Stimulated activated CD8-positive, alpha-beta memory T cell treated with anti-CD3 and anti-CD28 coated beads, Interleukin-4, amount 100 ng/mL, for 1 hour (primary cell): ENCODE data around the gene HLA-DMA.
"Not testable (repeated sequence)": the region's sequence is repeated elsewhere in the genome, so short reads cannot be mapped to it uniquely, and the experiment has no call there.

Experiments used
- DNase-seq, 2 donors: peaks; one replicate each; pipeline ENCODE4 v3.0.0-alpha.2; 2020; ENCODE audit warnings: low read depth in 2 of 2, low spot score in 1 of 2

The HLA-DMA gene

GRCh38 chr6:32954986-32955802 is 2.3 kb upstream of the HLA-DMA start:
- no peak for DNase-seq

GRCh38 chr6:32954267-32954666 is 1.4 kb upstream of the HLA-DMA start:
- DNase-seq, result no peak

GRCh38 chr6:32953775-32954174 is 878 bp upstream of the HLA-DMA start:
- DNase-seq, result no peak

GRCh38 chr6:32950449-32950848 is 2.4 kb downstream of the HLA-DMA start:
- DNase-seq, result no peak

- no peak for DNase-seq
Measured at GRCh38 chr6:32950010-32950409, 2.9 kb downstream of the HLA-DMA start.

- DNase-seq, result no peak
Measured at GRCh38 chr6:32949113-32949512, 3.8 kb downstream of the HLA-DMA start.

GRCh38 chr6:32947552-32948465 is 5.1 kb downstream of the HLA-DMA start:
- no peak for DNase-seq

GRCh38 chr6:32946893-32947292 is 6.0 kb downstream of the HLA-DMA start:
- no peak for DNase-seq

GRCh38 chr6:32945953-32946352 is 6.9 kb downstream of the HLA-DMA start:
- DNase-seq, result no peak

- no peak for DNase-seq
Measured at GRCh38 chr6:32945108-32945760, 7.7 kb downstream of the HLA-DMA start.

- no peak for DNase-seq
Measured at GRCh38 chr6:32943864-32944649, 8.8 kb downstream of the HLA-DMA start.

GRCh38 chr6:32942555-32943123 is 10.3 kb downstream of the HLA-DMA start:
- DNase-seq, result not testable (repeated sequence)

GRCh38 chr6:32941214-32941768 is 11.6 kb downstream of the HLA-DMA start:
- no peak for DNase-seq

- DNase-seq, result no peak
Measured at GRCh38 chr6:32940656-32941213, 12.2 kb downstream of the HLA-DMA start, which contains the start of gene HLA-DMB. Gene HLA-DMB, minus strand, starts transcription at chr6:32941028. Its CDS starts 221 bp downstream, at chr6:32940807.

- DNase-seq, result no peak
Measured at GRCh38 chr6:32938494-32938893, 14.4 kb downstream of the HLA-DMA start.

GRCh38 chr6:32937230-32937633 is 15.7 kb downstream of the HLA-DMA start:
- DNase-seq, result no peak

GRCh38 chr6:32936239-32937152 is 16.4 kb downstream of the HLA-DMA start:
- DNase-seq, result no peak

GRCh38 chr6:32935551-32936238 is 17.2 kb downstream of the HLA-DMA start:
- no peak for DNase-seq
